C4-2B (cell line): ENCODE measurements around the gene FAM111A.
"Not testable (repeated sequence)": the region's sequence is repeated elsewhere in the genome, so short reads cannot be mapped to it uniquely, and the experiment has no call there.

Source experiments
- H3K27ac ChIP-seq: fragments of 450-650 bp; 2 replicates; pipeline ENCODE4 v1.5.1; 2017
- CTCF ChIP-seq: fragments of 450-650 bp; conservative IDR thresholded peaks from 2 replicates; pipeline ENCODE4 v1.5.1; 2017; ENCODE audit warnings: mild to moderate bottlenecking
- ZFX ChIP-seq: fragments of 450-650 bp; IDR thresholded peaks from 2 replicates; pipeline ENCODE4 v1.6.1; 2017

Gene FAM111A

GRCh38 chr11:59112494-59112893 lies 30.2 kb upstream of the FAM111A start:
- H3K27ac ChIP-seq = no peak overlapping the region
- TF ChIP-seq CTCF (no peak), ZFX (no peak)

- TF ChIP-seq ZFX (no peak), CTCF (no peak)
- no peak overlapping the region for H3K27ac ChIP-seq
Observed at GRCh38 chr11:59114344-59114743, 28.3 kb upstream of the FAM111A start.

GRCh38 chr11:59115553-59115952 lies 27.1 kb upstream of the FAM111A start:
- H3K27ac ChIP-seq = no peak overlapping the region
- TF ChIP-seq ZFX (no peak), CTCF (no peak)

- TF ChIP-seq CTCF (no peak), ZFX (no peak)
- H3K27ac ChIP-seq = no peak overlapping the region
Observed at GRCh38 chr11:59117774-59118173, 24.9 kb upstream of the FAM111A start.

GRCh38 chr11:59119826-59120225 lies 22.8 kb upstream of the FAM111A start:
- TF ChIP-seq CTCF = no peak
- TF ChIP-seq ZFX = no peak
- no peak overlapping the region for H3K27ac ChIP-seq

GRCh38 chr11:59135648-59136461 lies 6.8 kb upstream of the FAM111A start:
- H3K27ac ChIP-seq = no peak overlapping the region
- TF ChIP-seq CTCF (peak; percentile 100), ZFX (no peak)

GRCh38 chr11:59136551-59136950 lies 6.1 kb upstream of the FAM111A start:
- H3K27ac ChIP-seq = not testable (repeated sequence)

- TF ChIP-seq ZFX = no peak
- no peak for TF ChIP-seq CTCF
Observed at GRCh38 chr11:59137190-59137589, 5.5 kb upstream of the FAM111A start.

More at GRCh38 chr11:59137190-59137589, 5.5 kb upstream of the FAM111A start:
- H3K27ac ChIP-seq = no peak overlapping the region
